ENCODE results near the gene DDR2.

The DDR2 gene

DNA sequence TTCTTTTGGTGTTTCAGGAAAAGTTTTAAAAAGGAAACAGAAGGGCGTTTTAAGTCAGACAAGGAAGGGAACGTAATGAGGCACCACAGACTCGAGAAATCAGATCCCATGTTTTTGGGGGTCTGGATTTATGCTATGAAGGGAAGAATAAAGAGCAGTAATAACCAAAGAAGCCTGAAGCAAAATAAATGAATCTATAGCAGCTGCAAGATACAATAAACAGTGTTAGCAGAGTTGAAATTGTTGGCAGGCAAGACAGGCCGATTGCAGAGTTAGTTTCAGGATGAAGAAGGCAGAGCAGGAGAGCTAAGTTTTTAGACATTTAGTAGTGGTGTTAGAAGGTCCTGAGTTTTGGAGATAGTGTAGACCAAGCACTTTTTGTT, 425 bp downstream of the DDR2 start:
- Histone ChIP-seq H3K4me3 (ENCODE audit: low read length in 2 of 2) (no peak overlapping the region), H3K27ac (replicated peaks; ENCODE audit: low read length) (no peak overlapping the region), H2BK120ac (ENCODE audit: low read depth, low read length) (no peak overlapping the region), H2BK15ac (ENCODE audit: low read length) (no peak overlapping the region), H2AK5ac (ENCODE audit: low read depth, low read length) (no peak overlapping the region), H4K91ac (ENCODE audit: low read depth, low read length, poor library complexity) (no peak overlapping the region), H3K14ac (ENCODE audit: low read length) (no peak overlapping the region), H3K23ac (ENCODE audit: low read depth, low read length, poor library complexity) (no peak overlapping the region), H2BK5ac (ENCODE audit: low read length) (no peak overlapping the region), H3K36me3 (replicated peaks in 1 of 2; ENCODE audit: control insufficient read depth in 2 of 2, insufficient read depth in 2 of 2, low read length in 2 of 2) (no peaks in the 10 kb centered on the region), H3K18ac (ENCODE audit: low read length) (no peak overlapping the region), H3K4ac (ENCODE audit: low read length) (no peak overlapping the region), H3K4me2 (ENCODE audit: insufficient read depth, low read length, poor library complexity, severe bottlenecking) (no peak overlapping the region), H2AFZ (ENCODE audit: low read length) (peak overlapping the region; percentile 69), H3K9ac (ENCODE audit: low read depth, low read length, poor library complexity) (no peak overlapping the region), H4K8ac (ENCODE audit: low read depth, low read length) (no peak overlapping the region), H3K79me1 (ENCODE audit: low read depth, low read length) (no peaks in the 10 kb centered on the region), H3K4me1 (ENCODE audit: control insufficient read depth in 2 of 2, insufficient read depth in 1 of 2, low read depth in 1 of 2, low read length in 2 of 2) (peaks cover 2 to 3% of the 10 kb centered on the region in 2 donors), H3K27me3 (ENCODE audit: control insufficient read depth in 3 of 3, insufficient read depth in 3 of 3, low read depth in 1 of 3, low read length in 3 of 3) (no peaks in the 10 kb centered on the region), H2BK12ac (ENCODE audit: low read length) (no peak overlapping the region), H3K9me3 (replicated peaks in 1 of 2; ENCODE audit: control insufficient read depth in 2 of 2, insufficient read depth in 1 of 2, low read depth in 1 of 2, low read length in 2 of 2) (no peaks in the 10 kb centered on the region)
- WGBS, 2 donors (ENCODE audit: extremely low coverage in 2 of 2, insufficient read length in 2 of 2, insufficient replicate concordance in 1 of 2): no CpG with 5 or more reads among the region's 4 CpGs
- DNase-seq (ENCODE audit: low spot score): no peak

GRCh38 chr1:162633081-162633762, 958 bp downstream of the DDR2 start:
- H2AK5ac ChIP-seq (ENCODE audit: low read depth, low read length): no peak overlapping the region
- DNase-seq (ENCODE audit: low spot score): no peak
- no peak overlapping the region for H2BK120ac ChIP-seq (ENCODE audit: low read depth, low read length)
- no peaks in the 10 kb centered on the region for H3K36me3 ChIP-seq (replicated peaks in 1 of 2; ENCODE audit: control insufficient read depth in 2 of 2, insufficient read depth in 2 of 2, low read length in 2 of 2)
- H3K9ac ChIP-seq (ENCODE audit: low read depth, low read length, poor library complexity): no peak overlapping the region
- H2BK5ac ChIP-seq (ENCODE audit: low read length): no peak overlapping the region
- peak overlapping the region; percentile 69 for H2AFZ ChIP-seq (ENCODE audit: low read length)
- no peaks in the 10 kb centered on the region for H3K79me1 ChIP-seq (ENCODE audit: low read depth, low read length)
- H3K4me1 ChIP-seq (ENCODE audit: control insufficient read depth in 2 of 2, insufficient read depth in 1 of 2, low read depth in 1 of 2, low read length in 2 of 2): peaks cover 2 to 3% of the 10 kb centered on the region in 2 donors
- H3K4me3 ChIP-seq (ENCODE audit: low read length in 2 of 2): no peak overlapping the region
- H4K8ac ChIP-seq (ENCODE audit: low read depth, low read length): no peak overlapping the region
- H3K4me2 ChIP-seq (ENCODE audit: insufficient read depth, low read length, poor library complexity, severe bottlenecking): no peak overlapping the region
- no peak overlapping the region for H2BK15ac ChIP-seq (ENCODE audit: low read length)
- no CpG with 5 or more reads among the region's 8 CpGs for WGBS, 2 donors (ENCODE audit: extremely low coverage in 2 of 2, insufficient read length in 2 of 2, insufficient replicate concordance in 1 of 2)
- no peak overlapping the region for H2BK12ac ChIP-seq (ENCODE audit: low read length)
- H3K9me3 ChIP-seq (replicated peaks in 1 of 2; ENCODE audit: control insufficient read depth in 2 of 2, insufficient read depth in 1 of 2, low read depth in 1 of 2, low read length in 2 of 2): no peaks in the 10 kb centered on the region
- H3K4ac ChIP-seq (ENCODE audit: low read length): no peak overlapping the region
- H3K14ac ChIP-seq (ENCODE audit: low read length): no peak overlapping the region
- H4K91ac ChIP-seq (ENCODE audit: low read depth, low read length, poor library complexity): no peak overlapping the region
- H3K27me3 ChIP-seq (ENCODE audit: control insufficient read depth in 3 of 3, insufficient read depth in 3 of 3, low read depth in 1 of 3, low read length in 3 of 3): no peaks in the 10 kb centered on the region
- H3K23ac ChIP-seq (ENCODE audit: low read depth, low read length, poor library complexity): no peak overlapping the region
- no peak overlapping the region for H3K27ac ChIP-seq (replicated peaks; ENCODE audit: low read length)
- no peak overlapping the region for H3K18ac ChIP-seq (ENCODE audit: low read length)

GRCh38 chr1:162635418-162635817, 3.2 kb downstream of the DDR2 start:
- Histone ChIP-seq H3K27me3 (ENCODE audit: control insufficient read depth in 3 of 3, insufficient read depth in 3 of 3, low read depth in 1 of 3, low read length in 3 of 3) (no peaks in the 10 kb centered on the region), H3K4ac (ENCODE audit: low read length) (no peak overlapping the region), H2BK120ac (ENCODE audit: low read depth, low read length) (no peak overlapping the region), H4K8ac (ENCODE audit: low read depth, low read length) (no peak overlapping the region), H3K4me2 (ENCODE audit: insufficient read depth, low read length, poor library complexity, severe bottlenecking) (no peak overlapping the region), H3K79me1 (ENCODE audit: low read depth, low read length) (no peaks in the 10 kb centered on the region), H4K91ac (ENCODE audit: low read depth, low read length, poor library complexity) (no peak overlapping the region), H2AK5ac (ENCODE audit: low read depth, low read length) (no peak overlapping the region), H3K4me3 (ENCODE audit: low read length in 2 of 2) (no peak overlapping the region), H3K36me3 (replicated peaks in 1 of 2; ENCODE audit: control insufficient read depth in 2 of 2, insufficient read depth in 2 of 2, low read length in 2 of 2) (no peaks in the 10 kb centered on the region), H3K9me3 (replicated peaks in 1 of 2; ENCODE audit: control insufficient read depth in 2 of 2, insufficient read depth in 1 of 2, low read depth in 1 of 2, low read length in 2 of 2) (no peaks in the 10 kb centered on the region), H3K18ac (ENCODE audit: low read length) (no peak overlapping the region), H3K9ac (ENCODE audit: low read depth, low read length, poor library complexity) (no peak overlapping the region), H3K4me1 (ENCODE audit: control insufficient read depth in 2 of 2, insufficient read depth in 1 of 2, low read depth in 1 of 2, low read length in 2 of 2) (peaks cover 2 to 3% of the 10 kb centered on the region in 2 donors), H2AFZ (ENCODE audit: low read length) (no peak overlapping the region), H3K14ac (ENCODE audit: low read length) (no peak overlapping the region), H3K27ac (replicated peaks; ENCODE audit: low read length) (no peak overlapping the region), H2BK15ac (ENCODE audit: low read length) (no peak overlapping the region), H3K23ac (ENCODE audit: low read depth, low read length, poor library complexity) (no peak overlapping the region), H2BK5ac (ENCODE audit: low read length) (no peak overlapping the region), H2BK12ac (ENCODE audit: low read length) (no peak overlapping the region)
- no CpG with 5 or more reads among the region's 4 CpGs for WGBS, 2 donors (ENCODE audit: extremely low coverage in 2 of 2, insufficient read length in 2 of 2, insufficient replicate concordance in 1 of 2)
- DNase-seq (ENCODE audit: low spot score): no peak

GRCh38 chr1:162639718-162640117, 7.5 kb downstream of the DDR2 start:
- Histone ChIP-seq H3K4ac (ENCODE audit: low read length) (no peak overlapping the region), H3K14ac (ENCODE audit: low read length) (no peak overlapping the region), H2AK5ac (ENCODE audit: low read depth, low read length) (no peak overlapping the region), H3K4me1 (ENCODE audit: control insufficient read depth in 2 of 2, insufficient read depth in 1 of 2, low read depth in 1 of 2, low read length in 2 of 2) (no peaks in the 10 kb centered on the region), H3K79me1 (ENCODE audit: low read depth, low read length) (no peaks in the 10 kb centered on the region), H2BK5ac (ENCODE audit: low read length) (no peak overlapping the region), H3K18ac (ENCODE audit: low read length) (no peak overlapping the region), H4K8ac (ENCODE audit: low read depth, low read length) (no peak overlapping the region), H3K27ac (replicated peaks; ENCODE audit: low read length) (no peak overlapping the region), H3K9me3 (replicated peaks in 1 of 2; ENCODE audit: control insufficient read depth in 2 of 2, insufficient read depth in 1 of 2, low read depth in 1 of 2, low read length in 2 of 2) (no peaks in the 10 kb centered on the region), H3K9ac (ENCODE audit: low read depth, low read length, poor library complexity) (no peak overlapping the region), H3K36me3 (replicated peaks in 1 of 2; ENCODE audit: control insufficient read depth in 2 of 2, insufficient read depth in 2 of 2, low read length in 2 of 2) (no peaks in the 10 kb centered on the region), H4K91ac (ENCODE audit: low read depth, low read length, poor library complexity) (no peak overlapping the region), H3K4me2 (ENCODE audit: insufficient read depth, low read length, poor library complexity, severe bottlenecking) (no peak overlapping the region), H3K27me3 (ENCODE audit: control insufficient read depth in 3 of 3, insufficient read depth in 3 of 3, low read depth in 1 of 3, low read length in 3 of 3) (no peaks in the 10 kb centered on the region), H2BK15ac (ENCODE audit: low read length) (no peak overlapping the region), H2BK120ac (ENCODE audit: low read depth, low read length) (no peak overlapping the region), H2BK12ac (ENCODE audit: low read length) (no peak overlapping the region), H3K23ac (ENCODE audit: low read depth, low read length, poor library complexity) (no peak overlapping the region), H3K4me3 (ENCODE audit: low read length in 2 of 2) (no peak overlapping the region), H2AFZ (ENCODE audit: low read length) (no peak overlapping the region)
- DNase-seq (ENCODE audit: low spot score): no peak
- no CpG with 5 or more reads among the region's 7 CpGs for WGBS, 2 donors (ENCODE audit: extremely low coverage in 2 of 2, insufficient read length in 2 of 2, insufficient replicate concordance in 1 of 2)
